WERI-Rb-1 (cell line): Measurements from ENCODE around the gene BARHL1.

Source experiments
- DNase-seq: peaks from one replicate; pipeline ENCODE4 v3.0.0-alpha.2; 2020
- H3K27ac ChIP-seq: fragments of 250-450 bp; sonication (Bioruptor Pico); 2 replicates; pipeline ENCODE4 v1.5.1; 2020; ENCODE audit warnings: mild to moderate bottlenecking, moderate library complexity
- H3K27me3 ChIP-seq: fragments of 250-450 bp; sonication (Bioruptor Pico); 2 replicates; pipeline ENCODE4 v1.5.1; 2021; ENCODE audit warnings: mild to moderate bottlenecking, low read depth, moderate library complexity; ENCODE audit not compliant: insufficient read depth, severe bottlenecking
- H3K36me3 ChIP-seq: fragments of 250-450 bp; sonication (Bioruptor Pico); 2 replicates; pipeline ENCODE4 v1.5.1; 2020; ENCODE audit warnings: mild to moderate bottlenecking, moderate library complexity
- H3K4me3 ChIP-seq: 2 replicates; pipeline ENCODE4 v1.5.1; 2011; ENCODE audit warnings: low read depth, mild to moderate bottlenecking, control low read depth, low read length
- H3K9me3 ChIP-seq: fragments of 250-450 bp; sonication (Bioruptor Pico); 2 replicates; pipeline ENCODE4 v1.5.1; 2021; ENCODE audit warnings: mild to moderate bottlenecking, moderate library complexity; ENCODE audit not compliant: severe bottlenecking
- CTCF ChIP-seq: IDR thresholded peaks from 2 replicates; pipeline ENCODE4 v1.5.1; 2011; ENCODE audit warnings: low read depth, mild to moderate bottlenecking, control low read depth, inconsistent platforms, low read length

BARHL1 gene

GRCh38 chr9:132585954-132586829 lies 3.8 kb downstream of the BARHL1 start:
- H3K27ac ChIP-seq: no peak overlapping the region
- DNase-seq: no peak
- H3K4me3 ChIP-seq: no peak overlapping the region
- peaks cover 4% of the 10 kb centered on the region for H3K9me3 ChIP-seq
- H3K36me3 ChIP-seq: no peaks in the 10 kb centered on the region
- no peak for TF ChIP-seq CTCF
- peaks cover 99% of the 10 kb centered on the region for H3K27me3 ChIP-seq

- no peak for DNase-seq
- H3K36me3 ChIP-seq: no peaks in the 10 kb centered on the region
- no peak overlapping the region for H3K4me3 ChIP-seq
- no peak overlapping the region for H3K27ac ChIP-seq
- peaks cover 99% of the 10 kb centered on the region for H3K27me3 ChIP-seq
- H3K9me3 ChIP-seq: peaks cover 4% of the 10 kb centered on the region
- no peak for TF ChIP-seq CTCF
These were observed 4.6 kb downstream of the BARHL1 start for GRCh38 chr9:132586830-132587591.

- Histone ChIP-seq H3K4me3 (no peak overlapping the region), H3K9me3 (peaks cover 2% of the 10 kb centered on the region), H3K36me3 (no peaks in the 10 kb centered on the region), H3K27me3 (peaks cover 99% of the 10 kb centered on the region), H3K27ac (no peak overlapping the region)
- DNase-seq: no peak
- TF ChIP-seq CTCF: no peak
These were observed 5.2 kb downstream of the BARHL1 start for GRCh38 chr9:132587592-132587955.

GRCh38 chr9:132588098-132588497 lies 5.7 kb downstream of the BARHL1 start:
- no peak for DNase-seq
- Histone ChIP-seq H3K4me3 (no peak overlapping the region), H3K9me3 (peaks cover 2% of the 10 kb centered on the region), H3K27ac (no peak overlapping the region), H3K27me3 (peaks cover 99% of the 10 kb centered on the region), H3K36me3 (no peaks in the 10 kb centered on the region; the same call in 1 of the 2 replicates)
- TF ChIP-seq CTCF: no peak

- DNase-seq: no peak
- Histone ChIP-seq H3K9me3 (peaks cover 2% of the 10 kb centered on the region), H3K4me3 (no peak overlapping the region), H3K27me3 (peaks cover 96% of the 10 kb centered on the region), H3K36me3 (no peaks in the 10 kb centered on the region; the same call in none of the 2 replicates), H3K27ac (no peak overlapping the region)
- no peak for TF ChIP-seq CTCF
These were observed 6.2 kb downstream of the BARHL1 start for GRCh38 chr9:132588501-132589147.
